Esophagus squamous epithelium (tissue), 4 donors: Measurements from ENCODE around the gene DLL1.

Experiments
- POLR2A ChIP-seq, 4 donors: fragments of 450-650 bp; IDR thresholded peaks; one replicate each; pipeline ENCODE4 v1.6.1; 2017; ENCODE audit warnings: antibody characterized with exemption in 4 of 4, mild to moderate bottlenecking in 4 of 4, moderate library complexity in 3 of 4
- TF ChIP-seq, protein P1 (sequence below), 6 experiments: fragments of 450-650 bp in 4 of 6; fragments of 200-600 bp in 2 of 6; sonication (generic) in 2 of 6; IDR thresholded peaks; one replicate each; pipeline ENCODE4 v1.5.1; 2016 to 2019; ENCODE audit warnings: antibody characterized with exemption in 6 of 6, mild to moderate bottlenecking in 4 of 6, moderate library complexity in 4 of 6

DNA sequence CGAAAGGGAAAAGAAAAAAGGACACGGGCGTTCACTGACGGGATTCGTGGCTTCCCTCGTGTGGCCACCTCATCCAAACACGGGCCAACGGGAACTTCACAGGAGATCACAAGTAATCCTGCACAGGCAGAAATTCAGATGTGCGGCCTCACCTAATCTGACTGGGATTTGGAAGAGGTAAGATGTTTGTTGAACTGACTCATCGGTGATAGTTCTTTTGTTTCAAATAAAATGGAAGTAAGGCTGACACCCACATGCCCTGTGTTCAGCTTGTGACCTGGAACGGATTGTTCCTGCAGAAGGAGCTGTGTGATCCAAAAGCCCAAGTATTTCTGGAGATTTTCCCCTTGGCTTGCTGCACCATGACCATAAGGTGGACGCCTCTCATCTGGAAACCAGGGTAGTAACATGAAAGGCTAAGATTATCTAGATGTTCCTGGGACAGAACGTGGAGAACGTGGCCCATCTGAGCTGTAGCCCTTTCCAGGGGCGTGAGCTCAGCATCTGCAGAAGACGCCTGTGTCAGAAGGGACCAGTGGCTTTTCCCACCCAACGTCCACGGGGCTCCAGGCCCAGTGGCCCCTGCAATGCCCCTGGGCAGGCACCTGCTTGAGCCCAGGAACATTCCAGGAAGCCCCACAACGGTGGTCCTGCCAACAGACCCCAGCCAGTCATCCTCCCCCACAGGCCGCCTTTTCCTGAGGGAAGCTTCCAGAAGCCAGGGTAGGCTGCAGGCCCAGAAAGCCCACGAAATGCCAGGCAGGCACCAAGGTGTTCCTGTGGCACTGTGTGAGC lies 39.7 kb downstream of the DLL1 start:
- TF ChIP-seq, protein P1, sequence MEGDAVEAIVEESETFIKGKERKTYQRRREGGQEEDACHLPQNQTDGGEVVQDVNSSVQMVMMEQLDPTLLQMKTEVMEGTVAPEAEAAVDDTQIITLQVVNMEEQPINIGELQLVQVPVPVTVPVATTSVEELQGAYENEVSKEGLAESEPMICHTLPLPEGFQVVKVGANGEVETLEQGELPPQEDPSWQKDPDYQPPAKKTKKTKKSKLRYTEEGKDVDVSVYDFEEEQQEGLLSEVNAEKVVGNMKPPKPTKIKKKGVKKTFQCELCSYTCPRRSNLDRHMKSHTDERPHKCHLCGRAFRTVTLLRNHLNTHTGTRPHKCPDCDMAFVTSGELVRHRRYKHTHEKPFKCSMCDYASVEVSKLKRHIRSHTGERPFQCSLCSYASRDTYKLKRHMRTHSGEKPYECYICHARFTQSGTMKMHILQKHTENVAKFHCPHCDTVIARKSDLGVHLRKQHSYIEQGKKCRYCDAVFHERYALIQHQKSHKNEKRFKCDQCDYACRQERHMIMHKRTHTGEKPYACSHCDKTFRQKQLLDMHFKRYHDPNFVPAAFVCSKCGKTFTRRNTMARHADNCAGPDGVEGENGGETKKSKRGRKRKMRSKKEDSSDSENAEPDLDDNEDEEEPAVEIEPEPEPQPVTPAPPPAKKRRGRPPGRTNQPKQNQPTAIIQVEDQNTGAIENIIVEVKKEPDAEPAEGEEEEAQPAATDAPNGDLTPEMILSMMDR (IDR thresholded peaks at IDR 0.05): no peak
- no peak for TF ChIP-seq POLR2A (IDR thresholded peaks at IDR 0.05)
